ENCODE data around the gene ACADSB. TPM values are rescaled to one million over a fixed set of nuclear protein-coding genes. Genes with fewer than 3 reads are reported as not detected.

ACADSB gene
- total RNA-seq, 1 donor from 2014 or later, result 19.5 TPM

DNA sequence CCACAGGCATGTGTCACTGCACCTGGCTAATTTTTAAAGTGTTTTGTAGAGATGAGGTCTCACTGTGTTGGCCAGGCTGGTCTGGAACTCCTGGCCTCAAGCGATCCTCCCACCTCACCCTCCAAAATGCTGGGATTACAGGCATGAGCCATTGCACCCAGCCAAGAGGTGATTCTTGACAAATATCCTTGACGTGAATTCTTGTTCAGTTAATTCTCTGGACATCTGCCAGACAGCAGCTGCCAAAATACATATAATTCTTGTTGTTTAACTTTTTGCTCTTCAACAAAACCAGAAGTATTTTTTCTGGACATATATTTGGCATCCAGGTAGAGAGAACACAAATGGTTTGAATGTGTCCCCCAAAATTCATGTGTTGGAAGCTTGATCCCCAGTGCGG is 3.2 kb downstream of the ACADSB start:
- DNase-seq (ENCODE audit: extremely low spot score, unreplicated experiment), result no peak
- TF ChIP-seq, protein P1, sequence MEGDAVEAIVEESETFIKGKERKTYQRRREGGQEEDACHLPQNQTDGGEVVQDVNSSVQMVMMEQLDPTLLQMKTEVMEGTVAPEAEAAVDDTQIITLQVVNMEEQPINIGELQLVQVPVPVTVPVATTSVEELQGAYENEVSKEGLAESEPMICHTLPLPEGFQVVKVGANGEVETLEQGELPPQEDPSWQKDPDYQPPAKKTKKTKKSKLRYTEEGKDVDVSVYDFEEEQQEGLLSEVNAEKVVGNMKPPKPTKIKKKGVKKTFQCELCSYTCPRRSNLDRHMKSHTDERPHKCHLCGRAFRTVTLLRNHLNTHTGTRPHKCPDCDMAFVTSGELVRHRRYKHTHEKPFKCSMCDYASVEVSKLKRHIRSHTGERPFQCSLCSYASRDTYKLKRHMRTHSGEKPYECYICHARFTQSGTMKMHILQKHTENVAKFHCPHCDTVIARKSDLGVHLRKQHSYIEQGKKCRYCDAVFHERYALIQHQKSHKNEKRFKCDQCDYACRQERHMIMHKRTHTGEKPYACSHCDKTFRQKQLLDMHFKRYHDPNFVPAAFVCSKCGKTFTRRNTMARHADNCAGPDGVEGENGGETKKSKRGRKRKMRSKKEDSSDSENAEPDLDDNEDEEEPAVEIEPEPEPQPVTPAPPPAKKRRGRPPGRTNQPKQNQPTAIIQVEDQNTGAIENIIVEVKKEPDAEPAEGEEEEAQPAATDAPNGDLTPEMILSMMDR (IDR thresholded peaks at IDR 0.05), result no peak
- H3K27me3 Mint-ChIP-seq (ENCODE audit: unreplicated experiment), result no peaks in the 10 kb centered on the region
- no peak overlapping the region for H3K4me3 Mint-ChIP-seq (ENCODE audit: unreplicated experiment)
- no peaks in the 10 kb centered on the region for H3K36me3 Mint-ChIP-seq (ENCODE audit: unreplicated experiment)
- no peak overlapping the region for H3K27ac Mint-ChIP-seq (ENCODE audit: unreplicated experiment)
- H3K9me3 Mint-ChIP-seq (ENCODE audit: unreplicated experiment), result no peaks in the 10 kb centered on the region
- H3K4me1 Mint-ChIP-seq (ENCODE audit: unreplicated experiment), result peaks cover 18% of the 10 kb centered on the region

DNA sequence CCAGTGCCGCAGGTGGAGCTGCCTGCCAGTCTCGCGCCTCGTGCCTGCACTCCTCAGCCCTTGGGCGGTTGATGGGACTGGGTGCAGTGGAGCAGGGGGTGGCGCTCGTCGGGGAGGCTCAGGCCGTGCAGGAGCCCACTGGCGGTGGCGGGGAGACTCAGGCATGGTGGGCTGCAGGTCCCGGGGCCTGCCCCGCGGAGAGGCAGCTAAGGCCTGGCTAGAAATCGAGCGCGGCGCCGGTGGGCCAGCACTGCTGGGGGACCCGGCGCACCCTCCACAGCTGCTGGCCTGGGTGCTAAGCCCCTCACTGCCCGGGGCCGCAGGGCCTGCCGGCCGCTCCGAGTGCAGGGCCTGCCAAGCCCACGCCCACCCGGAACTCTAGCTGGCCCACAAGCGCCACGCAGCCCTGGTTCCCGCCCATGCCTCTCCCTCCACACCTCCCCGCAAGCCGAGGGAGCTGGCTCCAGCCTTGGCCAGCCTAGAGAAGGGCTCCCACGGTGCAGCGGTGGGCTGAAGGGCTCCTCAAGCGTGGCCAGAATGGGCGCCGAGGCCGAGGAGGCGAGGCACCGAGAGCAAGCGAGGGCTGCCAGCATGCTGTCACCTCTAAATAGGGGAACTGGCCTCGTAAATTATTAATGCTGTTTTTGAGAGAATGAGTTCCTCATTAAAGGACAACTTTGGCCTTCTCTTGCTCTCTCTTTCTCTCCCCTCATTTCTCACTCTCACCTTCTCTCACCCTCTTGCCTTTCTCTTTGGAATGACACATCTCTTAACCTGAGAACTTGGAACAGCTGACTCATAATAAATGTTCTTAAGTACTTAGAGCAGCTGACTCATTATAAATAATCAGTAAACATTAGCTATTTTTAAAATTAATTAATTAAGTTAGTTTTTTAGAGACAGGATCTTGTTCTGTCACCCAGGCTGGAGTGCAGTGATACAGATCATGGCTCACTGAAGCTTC is 4.9 kb downstream of the ACADSB start:
- Mint-ChIP-seq H3K27ac (ENCODE audit: unreplicated experiment) (no peak overlapping the region), H3K9me3 (ENCODE audit: unreplicated experiment) (no peaks in the 10 kb centered on the region), H3K27me3 (ENCODE audit: unreplicated experiment) (no peaks in the 10 kb centered on the region), H3K4me1 (ENCODE audit: unreplicated experiment) (peaks cover 7% of the 10 kb centered on the region), H3K36me3 (ENCODE audit: unreplicated experiment) (no peaks in the 10 kb centered on the region), H3K4me3 (ENCODE audit: unreplicated experiment) (no peak overlapping the region)
- TF ChIP-seq, protein P1 (IDR thresholded peaks at IDR 0.05), result no peak
- no peak for DNase-seq (ENCODE audit: extremely low spot score, unreplicated experiment)

DNA sequence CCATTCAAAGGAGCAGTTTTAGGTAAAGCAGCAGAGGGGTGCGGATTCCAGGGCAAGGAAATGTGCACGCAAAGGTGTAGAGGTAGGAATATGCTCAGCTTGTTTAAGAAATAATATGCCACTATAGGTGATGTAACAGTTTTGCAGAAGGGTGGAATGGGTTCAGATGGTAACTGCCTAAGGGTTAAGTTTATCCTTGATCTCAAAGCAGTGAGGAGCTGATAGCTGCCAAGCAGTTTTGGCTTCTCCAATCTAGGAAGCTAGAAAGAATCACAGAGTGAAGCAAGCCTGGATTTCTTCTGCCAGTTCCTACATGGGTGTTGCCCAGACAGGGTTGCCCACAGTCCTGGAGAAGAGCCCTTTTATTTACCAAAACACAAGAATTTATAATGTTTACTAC is 6.0 kb downstream of the ACADSB start:
- no peaks in the 10 kb centered on the region for H3K9me3 Mint-ChIP-seq (ENCODE audit: unreplicated experiment)
- no peak overlapping the region for H3K4me3 Mint-ChIP-seq (ENCODE audit: unreplicated experiment)
- H3K27ac Mint-ChIP-seq (ENCODE audit: unreplicated experiment), result no peak overlapping the region
- TF ChIP-seq, protein P1 (IDR thresholded peaks at IDR 0.05), result no peak
- H3K36me3 Mint-ChIP-seq (ENCODE audit: unreplicated experiment), result no peaks in the 10 kb centered on the region
- peaks cover 1% of the 10 kb centered on the region for H3K4me1 Mint-ChIP-seq (ENCODE audit: unreplicated experiment)
- H3K27me3 Mint-ChIP-seq (ENCODE audit: unreplicated experiment), result no peaks in the 10 kb centered on the region
- no peak for DNase-seq (ENCODE audit: extremely low spot score, unreplicated experiment)

DNA sequence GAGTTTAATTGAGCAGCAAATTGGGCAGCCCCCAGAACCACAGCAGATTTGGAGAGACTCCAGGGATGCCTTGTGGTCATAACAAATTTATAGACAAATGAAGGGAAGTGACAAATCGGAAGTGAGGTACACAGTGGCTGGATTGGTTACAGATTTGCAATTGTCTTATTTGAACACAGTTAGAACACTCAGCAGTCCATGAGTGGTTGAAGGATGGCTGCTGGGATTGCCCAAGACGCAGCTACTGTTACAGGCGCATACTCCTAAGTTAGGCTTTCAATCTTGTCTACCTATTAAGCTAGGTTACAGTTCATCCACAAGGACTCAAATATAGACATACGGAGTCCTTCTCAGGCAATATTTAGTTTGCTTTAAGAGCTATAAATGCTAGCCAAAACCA is 7.4 kb downstream of the ACADSB start:
- H3K27me3 Mint-ChIP-seq (ENCODE audit: unreplicated experiment), result no peaks in the 10 kb centered on the region
- DNase-seq (ENCODE audit: extremely low spot score, unreplicated experiment), result no peak
- TF ChIP-seq, protein P1 (IDR thresholded peaks at IDR 0.05), result no peak
- H3K36me3 Mint-ChIP-seq (ENCODE audit: unreplicated experiment), result no peaks in the 10 kb centered on the region
- H3K9me3 Mint-ChIP-seq (ENCODE audit: unreplicated experiment), result no peaks in the 10 kb centered on the region
- no peak overlapping the region for H3K27ac Mint-ChIP-seq (ENCODE audit: unreplicated experiment)
- no peaks in the 10 kb centered on the region for H3K4me1 Mint-ChIP-seq (ENCODE audit: unreplicated experiment)
- no peak overlapping the region for H3K4me3 Mint-ChIP-seq (ENCODE audit: unreplicated experiment)

DNA sequence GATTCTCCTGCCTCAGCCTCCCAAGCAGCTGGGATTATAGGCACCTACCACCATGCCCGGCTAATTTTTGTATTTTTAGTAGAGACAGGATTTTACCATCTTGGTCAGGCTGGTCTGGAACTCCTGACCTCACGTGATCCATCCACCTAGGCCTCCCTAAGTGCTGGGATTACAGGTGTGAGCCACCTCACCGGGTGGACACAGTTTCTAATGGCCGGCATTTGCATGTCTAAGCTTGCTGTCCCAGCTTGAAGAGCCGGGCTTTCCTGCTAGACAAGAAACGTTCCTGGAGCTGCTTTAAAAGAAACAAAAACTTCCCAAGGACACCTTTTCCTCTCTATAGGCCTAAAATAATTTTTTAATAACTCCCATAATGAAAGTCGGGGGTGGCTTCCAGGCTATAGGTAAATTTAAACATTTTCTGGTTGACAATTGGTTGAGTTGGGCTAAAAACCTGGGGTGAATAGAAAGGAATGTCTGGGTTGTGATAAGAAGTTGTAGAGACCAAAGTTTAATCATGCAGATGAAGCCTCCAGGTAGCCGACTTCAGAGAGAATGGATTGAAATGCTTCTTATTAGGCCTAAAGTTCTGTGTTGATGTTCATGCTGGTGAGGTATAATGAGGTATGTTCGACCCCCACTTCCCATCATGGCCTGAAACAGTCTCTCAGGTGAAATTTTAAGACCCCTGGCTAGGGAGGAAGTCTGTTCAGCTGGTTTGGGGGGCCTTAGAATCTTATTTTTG is 8.8 kb downstream of the ACADSB start:
- H3K9me3 Mint-ChIP-seq (ENCODE audit: unreplicated experiment), result no peaks in the 10 kb centered on the region
- no peaks in the 10 kb centered on the region for H3K4me1 Mint-ChIP-seq (ENCODE audit: unreplicated experiment)
- TF ChIP-seq, protein P1 (IDR thresholded peaks at IDR 0.05), result no peak
- no peak for DNase-seq (ENCODE audit: extremely low spot score, unreplicated experiment)
- no peaks in the 10 kb centered on the region for H3K36me3 Mint-ChIP-seq (ENCODE audit: unreplicated experiment)
- no peak overlapping the region for H3K4me3 Mint-ChIP-seq (ENCODE audit: unreplicated experiment)
- H3K27ac Mint-ChIP-seq (ENCODE audit: unreplicated experiment), result no peak overlapping the region
- H3K27me3 Mint-ChIP-seq (ENCODE audit: unreplicated experiment), result no peaks in the 10 kb centered on the region
